Stimulated activated CD8-positive, alpha-beta memory T cell treated with anti-CD3 and anti-CD28 coated beads, Interleukin-7, amount 100 ng/mL, for 48 hours (primary cell): ENCODE measurements around the gene MTHFD2L.
"Not testable (repeated sequence)": the region's sequence is repeated elsewhere in the genome, so short reads cannot be mapped to it uniquely, and the experiment has no call there.

Experiments
- DNase-seq, 2 donors: peaks; one replicate each; pipeline ENCODE4 v3.0.0-alpha.2; 2020; ENCODE audit warnings: low read depth in 1 of 2; ENCODE audit errors: extremely low read depth in 1 of 2

The MTHFD2L gene

GRCh38 chr4:74329307-74329706, 171.4 kb downstream of the MTHFD2L start:
- no peak for DNase-seq

GRCh38 chr4:74330295-74330750, 172.4 kb downstream of the MTHFD2L start:
- no peak for DNase-seq

GRCh38 chr4:74331252-74331651, 173.3 kb downstream of the MTHFD2L start:
- DNase-seq, result no peak

- DNase-seq, result no peak
These were observed 174.0 kb downstream of the MTHFD2L start for GRCh38 chr4:74331944-74332343.

- DNase-seq, result no peak
These were observed 176.7 kb downstream of the MTHFD2L start for GRCh38 chr4:74334636-74335035.

- no peak for DNase-seq
These were observed 177.6 kb downstream of the MTHFD2L start for GRCh38 chr4:74335341-74336021.

GRCh38 chr4:74338792-74339333, 180.9 kb downstream of the MTHFD2L start:
- no peak for DNase-seq

- DNase-seq, result no peak
These were observed 181.6 kb downstream of the MTHFD2L start for GRCh38 chr4:74339501-74339900.

- not testable (repeated sequence) for DNase-seq
These were observed 182.5 kb downstream of the MTHFD2L start for GRCh38 chr4:74340421-74340820.

- DNase-seq, result no peak
These were observed 186.1 kb downstream of the MTHFD2L start for GRCh38 chr4:74344031-74344430.
